Keratinocyte (primary cell): ENCODE measurements around the gene DLGAP1. TPM values are rescaled to one million over a fixed set of nuclear protein-coding genes. Genes with fewer than 3 reads are reported as not detected.
A peak's percentile ranks its signal among the peaks of the same experiment; 100 is the strongest.

Source experiments
- DNase-seq: peaks from one replicate; pipeline ENCODE4 v3.0.0-alpha.2; 2011; ENCODE audit warnings: low read depth, missing footprints, low spot score
- FAIRE-seq: peaks from 2 replicates; lab custom pipeline; 2011; peaks lifted over from hg19 to GRCh38; lab: Jason Lieb, UNC
- H2AFZ ChIP-seq: 2 replicates; pipeline ENCODE4 v1.6.0; 2012; ENCODE audit warnings: low read length, control low read depth, inconsistent platforms; ENCODE audit not compliant: control insufficient read depth
- H3K27ac ChIP-seq: 2 replicates; pipeline ENCODE4 v1.5.1; 2011; ENCODE audit warnings: low read length; ENCODE audit not compliant: control insufficient read depth, insufficient read depth
- H3K27me3 ChIP-seq: 3 replicates; pipeline ENCODE4 v1.6.0; 2011; ENCODE audit warnings: low read length; ENCODE audit not compliant: control insufficient read depth, insufficient read depth; ENCODE audit errors: extremely low read depth
- H3K36me3 ChIP-seq, 2 experiments: 2 replicates in 1 of 2; 3 replicates in 1 of 2; pipeline ENCODE4 v1.5.1; 2011; ENCODE audit warnings: low read length in 2 of 2, mild to moderate bottlenecking in 1 of 2; ENCODE audit not compliant: control insufficient read depth in 2 of 2, insufficient read depth in 2 of 2; ENCODE audit errors: extremely low read depth in 1 of 2
- H3K4me1 ChIP-seq: 3 replicates; pipeline ENCODE4 v1.5.1; 2011; ENCODE audit warnings: low read length; ENCODE audit not compliant: control insufficient read depth, insufficient read depth; ENCODE audit errors: extremely low read depth
- H3K4me2 ChIP-seq: 3 replicates; pipeline ENCODE4 v1.6.0; 2011; ENCODE audit warnings: low read depth, low read length; ENCODE audit not compliant: control insufficient read depth, insufficient read depth; ENCODE audit errors: extremely low read depth
- H3K4me3 ChIP-seq, 3 experiments: fragments of 200-600 bp in 1 of 3; sonication (generic) in 1 of 3; 2 replicates in 2 of 3; 3 replicates in 1 of 3; pipeline ENCODE4 v1.5.1; 2011 to 2016; ENCODE audit warnings: low read length in 3 of 3, mild to moderate bottlenecking in 3 of 3, control low read depth in 2 of 3, inconsistent platforms in 1 of 3, low read depth in 1 of 3, mixed read lengths in 1 of 3, mixed run types in 1 of 3, moderate library complexity in 1 of 3; ENCODE audit not compliant: control insufficient read depth in 2 of 3, insufficient read depth in 2 of 3; ENCODE audit errors: extremely low read depth in 1 of 3
- H3K79me2 ChIP-seq: 2 replicates; pipeline ENCODE4 v1.6.0; 2012; ENCODE audit warnings: low read length; ENCODE audit not compliant: control insufficient read depth, insufficient read depth
- H3K9ac ChIP-seq: 3 replicates; pipeline ENCODE4 v1.6.0; 2011; ENCODE audit warnings: low read length; ENCODE audit not compliant: control insufficient read depth, insufficient read depth; ENCODE audit errors: extremely low read depth
- H3K9me1 ChIP-seq: 3 replicates; pipeline ENCODE4 v1.6.0; 2011; ENCODE audit warnings: low read length; ENCODE audit not compliant: control insufficient read depth, insufficient read depth; ENCODE audit errors: extremely low read depth
- H3K9me3 ChIP-seq: 2 replicates; pipeline ENCODE4 v1.5.1; 2012; ENCODE audit warnings: low read depth, low read length; ENCODE audit not compliant: control insufficient read depth
- H4K20me1 ChIP-seq: 3 replicates; pipeline ENCODE4 v1.6.0; 2011; ENCODE audit warnings: low read length; ENCODE audit not compliant: control insufficient read depth, insufficient read depth; ENCODE audit errors: extremely low read depth
- EZH2 ChIP-seq: IDR thresholded peaks from one replicate; pipeline ENCODE4 v1.6.1; 2012; ENCODE audit warnings: inconsistent platforms, mild to moderate bottlenecking, low read length, moderate library complexity
- dilution Hi-C: fragments of 300-500 bp; cut with MboI; formaldehyde crosslinking; loops from one replicate; pipeline ENCODE4 v1.7.0; 2020; ENCODE audit warnings: low sequenced_read_pairs; ENCODE audit not compliant: extremely low pct_ligation_motif_present
- polyA plus RNA-seq, 5 experiments: library from polyadenylated mRNA; depleted of rRNA in 3 of 5; stranded (reverse) in 3 of 5; stranded (forward) in 1 of 5; unstranded in 1 of 5; fragments of >200 nt; gene quantifications; 1 replicate in 1 of 5; 2 replicates in 3 of 5; 3 replicates in 1 of 5; pipeline versions ENCODE4 v1.2.1 to v1.2.3, GENCODE V29; 2011 to 2012; ENCODE audit warnings: missing spikeins in 2 of 5, low read depth in 1 of 5, low replicate concordance in 1 of 5
- TF ChIP-seq, protein P1 (sequence below), 3 experiments: IDR thresholded peaks in 1 of 3; conservative IDR thresholded peaks in 1 of 3; optimal IDR thresholded peaks in 1 of 3; 2 replicates in 2 of 3; 3 replicates in 1 of 3; pipeline versions ENCODE3 to v1.5.1; 2011; ENCODE audit warnings: low read length in 3 of 3, mild to moderate bottlenecking in 3 of 3, moderate library complexity in 2 of 3, control low read depth in 1 of 3, inconsistent platforms in 1 of 3; ENCODE audit not compliant: insufficient read depth in 2 of 3; ENCODE audit errors: extremely low read depth in 1 of 3

DLGAP1 gene
- polyA plus RNA-seq, 1 donor (not counting 4 experiments of a cell fraction or from before 2014, with no cell fraction given): not detected

DNA sequence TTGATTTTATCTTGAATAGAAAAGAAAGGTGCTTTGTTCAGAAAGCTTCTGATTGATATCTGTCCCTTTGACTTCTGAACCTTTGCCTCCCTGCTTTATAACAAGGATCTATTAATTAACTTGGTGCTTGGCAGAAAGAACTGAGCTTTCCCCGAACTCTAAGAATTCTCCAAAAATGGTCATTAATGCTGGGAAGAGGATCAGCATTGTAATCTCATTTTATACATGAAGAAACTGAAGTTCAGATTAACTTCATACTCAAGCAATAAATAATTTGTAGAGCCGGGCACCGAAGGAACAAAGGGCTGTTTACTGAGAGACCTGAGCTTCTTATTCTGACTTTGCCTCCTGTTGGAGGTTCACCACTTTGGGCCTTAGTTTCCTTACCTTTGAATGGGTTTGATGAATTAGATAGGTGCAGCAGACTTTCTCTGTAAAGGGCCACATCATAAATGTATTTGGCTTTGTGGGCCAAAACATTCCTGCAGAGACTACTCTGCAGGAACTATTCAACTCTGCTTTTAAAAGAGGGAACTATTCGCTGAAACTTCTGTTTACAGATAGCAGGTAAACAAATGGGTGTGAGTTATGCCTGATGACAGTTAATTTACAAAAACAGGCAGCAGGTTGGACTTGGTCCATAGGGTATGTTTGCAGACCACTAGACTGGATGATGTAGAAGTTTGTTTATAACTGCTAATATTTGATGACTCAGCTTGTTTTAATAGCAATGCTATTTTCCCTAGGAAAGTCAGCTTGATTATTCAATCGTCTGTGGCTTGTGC is 732.3 kb downstream of the DLGAP1 start:
- Histone ChIP-seq H3K27ac (no peak overlapping the region), H3K4me3 (no peak overlapping the region), H3K9ac (no peak overlapping the region), H3K27me3 (peaks cover 8% of the 10 kb centered on the region), H3K36me3 (no peaks in the 10 kb centered on the region), H3K79me2 (no peaks in the 10 kb centered on the region), H3K4me2 (no peak overlapping the region), H3K9me3 (no peaks in the 10 kb centered on the region), H4K20me1 (no peaks in the 10 kb centered on the region), H3K9me1 (no peaks in the 10 kb centered on the region), H3K4me1 (no peaks in the 10 kb centered on the region), H2AFZ (no peak overlapping the region)
- TF ChIP-seq EZH2: peak; percentile 37
- TF ChIP-seq, protein P1, sequence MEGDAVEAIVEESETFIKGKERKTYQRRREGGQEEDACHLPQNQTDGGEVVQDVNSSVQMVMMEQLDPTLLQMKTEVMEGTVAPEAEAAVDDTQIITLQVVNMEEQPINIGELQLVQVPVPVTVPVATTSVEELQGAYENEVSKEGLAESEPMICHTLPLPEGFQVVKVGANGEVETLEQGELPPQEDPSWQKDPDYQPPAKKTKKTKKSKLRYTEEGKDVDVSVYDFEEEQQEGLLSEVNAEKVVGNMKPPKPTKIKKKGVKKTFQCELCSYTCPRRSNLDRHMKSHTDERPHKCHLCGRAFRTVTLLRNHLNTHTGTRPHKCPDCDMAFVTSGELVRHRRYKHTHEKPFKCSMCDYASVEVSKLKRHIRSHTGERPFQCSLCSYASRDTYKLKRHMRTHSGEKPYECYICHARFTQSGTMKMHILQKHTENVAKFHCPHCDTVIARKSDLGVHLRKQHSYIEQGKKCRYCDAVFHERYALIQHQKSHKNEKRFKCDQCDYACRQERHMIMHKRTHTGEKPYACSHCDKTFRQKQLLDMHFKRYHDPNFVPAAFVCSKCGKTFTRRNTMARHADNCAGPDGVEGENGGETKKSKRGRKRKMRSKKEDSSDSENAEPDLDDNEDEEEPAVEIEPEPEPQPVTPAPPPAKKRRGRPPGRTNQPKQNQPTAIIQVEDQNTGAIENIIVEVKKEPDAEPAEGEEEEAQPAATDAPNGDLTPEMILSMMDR (optimal IDR thresholded peaks at IDR 0.05 in 1 of 3, IDR thresholded peaks at IDR 0.05 in 1 of 3, conservative IDR thresholded peaks at IDR 0.05 in 1 of 3; ENCODE audit: extremely low read depth in 1 of 3, insufficient read depth in 2 of 3, low read length in 3 of 3): no peak
- DNase-seq: no peak
- no peak for FAIRE-seq
- dilution Hi-C loops: no loop called here

DNA sequence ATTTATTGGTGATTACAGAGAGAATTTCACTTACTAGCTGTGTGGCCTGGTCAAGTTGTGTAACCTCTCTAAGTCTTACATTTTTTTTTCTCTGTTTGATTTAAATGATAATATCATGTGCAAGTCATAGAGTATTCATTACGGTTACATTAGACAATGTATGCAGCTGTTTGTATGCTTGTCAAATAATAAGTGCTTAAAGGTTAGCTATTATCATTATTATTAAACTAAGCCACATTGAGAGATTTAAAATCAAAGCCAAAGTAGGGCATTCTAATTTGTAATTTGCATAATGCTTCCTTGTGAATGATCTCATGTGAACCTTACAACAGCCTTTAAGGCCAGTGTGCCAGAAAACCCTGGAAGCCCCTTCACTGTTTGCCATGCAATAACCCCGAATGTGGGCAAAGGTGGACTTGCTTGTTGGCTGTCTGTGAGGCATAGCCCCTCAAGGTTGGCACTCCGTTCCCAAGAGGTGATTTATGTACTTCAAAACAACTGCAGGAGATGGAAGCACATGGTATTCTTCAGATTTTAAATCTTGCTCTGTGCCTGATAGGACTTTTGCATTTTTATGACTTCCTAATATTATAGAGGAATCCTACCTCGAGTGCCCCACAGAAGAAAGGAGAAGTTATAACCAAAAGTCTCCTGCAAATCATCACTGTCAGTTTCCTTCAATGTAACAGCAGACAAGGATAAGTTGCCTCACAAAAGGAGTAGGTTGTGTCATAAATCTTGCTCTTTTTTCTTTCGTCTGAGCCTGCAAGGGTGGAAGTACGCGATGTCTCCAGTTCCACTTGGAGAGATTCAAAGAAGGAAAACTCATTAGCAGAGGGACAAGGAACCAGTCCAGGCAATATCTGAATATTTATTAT is 733.1 kb downstream of the DLGAP1 start:
- Histone ChIP-seq H4K20me1 (no peaks in the 10 kb centered on the region), H3K4me3 (no peak overlapping the region), H3K27ac (no peak overlapping the region), H2AFZ (no peak overlapping the region), H3K4me1 (no peaks in the 10 kb centered on the region), H3K9ac (no peak overlapping the region), H3K36me3 (no peaks in the 10 kb centered on the region), H3K79me2 (no peaks in the 10 kb centered on the region), H3K9me1 (no peaks in the 10 kb centered on the region), H3K4me2 (no peak overlapping the region), H3K27me3 (peaks cover 8% of the 10 kb centered on the region), H3K9me3 (no peaks in the 10 kb centered on the region)
- FAIRE-seq (no peak), DNase-seq (no peak)
- dilution Hi-C loops: no loop called here
- no peak for TF ChIP-seq EZH2
- TF ChIP-seq, protein P1 (optimal IDR thresholded peaks at IDR 0.05 in 1 of 3, IDR thresholded peaks at IDR 0.05 in 1 of 3, conservative IDR thresholded peaks at IDR 0.05 in 1 of 3; ENCODE audit: extremely low read depth in 1 of 3, insufficient read depth in 2 of 3, low read length in 3 of 3): no peak
